Kidney glomerular epithelial cell (primary cell): Measurements from ENCODE around the gene PGAM1.
"Not testable (repeated sequence)": the region's sequence is repeated elsewhere in the genome, so short reads cannot be mapped to it uniquely, and the experiment has no call there.

Experiments
- DNase-seq: peaks from one replicate; lab custom pipeline; 2025; lab: John Stamatoyannopoulos, UW

Gene PGAM1

DNA sequence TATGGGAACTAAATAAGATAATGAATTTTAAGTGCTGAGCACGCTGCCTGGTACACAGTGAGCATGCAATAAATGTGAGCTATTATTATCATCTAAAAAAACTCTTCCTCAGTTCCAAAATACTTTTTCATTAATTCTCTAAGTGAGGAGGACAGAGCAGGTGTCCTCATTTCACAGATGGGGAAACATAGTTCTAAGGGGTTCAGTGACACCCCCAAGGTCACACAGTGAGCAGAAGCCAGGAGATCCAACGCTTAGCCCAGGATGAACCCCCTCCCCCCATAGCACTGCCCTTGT lies 18.1 kb upstream of the PGAM1 start:
- no peak for DNase-seq

DNA sequence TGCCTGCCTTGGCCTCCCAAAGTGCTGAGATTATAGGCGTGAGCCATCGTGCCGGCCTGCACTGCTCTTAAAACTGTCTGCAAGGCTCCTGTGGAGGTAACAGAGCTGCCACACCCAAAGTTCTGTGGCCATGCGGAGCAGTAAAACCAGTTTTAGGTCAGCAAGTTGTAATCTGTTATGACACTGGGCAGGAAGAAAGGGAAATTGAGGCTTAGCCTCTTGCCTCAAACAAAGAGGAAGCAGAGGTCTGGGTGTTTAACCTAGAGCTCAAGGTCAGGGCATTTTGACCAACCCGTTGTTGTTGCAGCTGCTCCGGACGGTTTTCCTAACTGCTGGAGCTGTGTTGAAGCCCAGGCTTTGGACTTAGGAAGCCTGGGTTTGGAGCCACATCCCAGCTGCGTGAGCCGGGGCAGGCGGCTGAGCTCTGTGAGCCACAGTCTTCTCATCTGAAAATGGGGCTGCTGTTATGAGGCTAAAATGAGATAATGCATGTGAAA lies 17.4 kb upstream of the PGAM1 start:
- no peak for DNase-seq

DNA sequence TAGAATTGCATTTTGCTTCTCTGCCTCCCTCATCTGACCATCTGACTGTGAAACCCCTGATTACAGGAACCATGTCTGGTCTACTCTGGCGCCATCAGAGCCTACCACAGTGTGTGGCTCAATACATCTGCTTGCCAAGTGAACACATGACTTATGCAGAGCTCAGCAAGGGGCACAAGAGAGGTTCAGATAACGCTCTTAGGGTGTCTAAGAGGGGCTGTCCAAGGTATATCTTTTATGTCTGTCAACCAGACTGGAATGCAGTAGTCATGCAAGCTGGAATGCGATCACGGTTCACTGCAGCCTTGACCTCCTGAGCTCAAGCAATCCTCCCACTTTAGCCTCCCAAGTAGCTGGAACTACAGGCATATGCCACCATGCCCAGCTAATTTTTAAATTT lies 14.6 kb upstream of the PGAM1 start:
- peak; percentile 86 for DNase-seq

DNA sequence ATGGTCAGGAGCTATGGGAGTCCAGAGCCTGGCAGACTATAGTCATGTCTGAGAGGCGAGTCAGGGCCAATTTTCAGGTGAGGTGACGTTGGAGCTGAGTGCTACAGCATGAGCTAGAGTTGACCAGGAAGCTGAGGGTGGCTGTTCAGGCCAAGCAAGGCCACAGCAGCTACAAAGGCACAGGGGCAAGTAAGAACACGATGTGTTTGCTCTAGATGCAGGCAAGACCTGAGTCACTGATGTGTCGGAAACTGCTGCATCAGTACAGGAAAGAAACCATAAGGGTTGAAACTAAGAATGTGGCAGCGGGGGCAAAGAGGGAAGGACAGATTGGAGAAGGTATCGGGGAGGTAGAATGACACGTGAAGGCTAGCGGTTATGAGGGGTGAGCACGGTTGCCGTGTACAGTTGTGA lies 13.1 kb upstream of the PGAM1 start:
- DNase-seq = peak; percentile 52

DNA sequence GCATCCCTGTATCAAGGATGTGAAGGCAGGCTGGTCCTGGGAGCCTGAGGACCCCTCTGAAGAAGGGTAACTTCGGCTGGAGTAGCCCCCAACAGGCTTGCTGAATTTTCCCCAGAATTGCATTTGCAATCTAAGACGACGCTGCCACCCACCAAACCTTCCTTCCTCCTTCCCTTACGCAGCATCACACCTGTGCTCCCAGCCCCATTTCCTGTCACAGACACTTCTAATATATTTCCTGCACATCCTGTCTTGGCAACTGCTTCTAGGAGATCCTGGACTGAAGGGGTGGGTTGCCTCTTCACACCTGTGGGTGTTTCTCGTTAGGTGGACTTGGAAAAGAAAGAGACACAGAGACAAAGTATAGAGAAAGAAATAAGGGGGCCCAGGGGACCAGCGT lies 9.4 kb upstream of the PGAM1 start:
- no peak for DNase-seq

DNA sequence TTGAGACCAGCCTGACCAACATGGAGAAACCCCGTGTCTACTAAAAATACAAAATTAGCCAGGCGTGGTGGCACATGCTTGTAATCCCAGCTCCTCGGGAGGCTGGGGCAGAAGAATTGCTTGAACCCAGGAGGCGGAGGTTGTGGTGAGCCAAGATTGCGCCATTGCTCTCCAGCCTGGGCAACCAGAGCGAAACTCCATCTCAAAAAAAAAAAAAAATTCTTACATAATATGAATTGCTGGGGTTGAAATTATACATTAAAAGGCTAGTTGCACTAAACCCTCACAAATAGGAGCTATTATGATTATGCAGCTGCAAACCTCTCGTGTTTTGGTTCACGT lies 2.3 kb upstream of the PGAM1 start:
- not testable (repeated sequence) for DNase-seq

DNA sequence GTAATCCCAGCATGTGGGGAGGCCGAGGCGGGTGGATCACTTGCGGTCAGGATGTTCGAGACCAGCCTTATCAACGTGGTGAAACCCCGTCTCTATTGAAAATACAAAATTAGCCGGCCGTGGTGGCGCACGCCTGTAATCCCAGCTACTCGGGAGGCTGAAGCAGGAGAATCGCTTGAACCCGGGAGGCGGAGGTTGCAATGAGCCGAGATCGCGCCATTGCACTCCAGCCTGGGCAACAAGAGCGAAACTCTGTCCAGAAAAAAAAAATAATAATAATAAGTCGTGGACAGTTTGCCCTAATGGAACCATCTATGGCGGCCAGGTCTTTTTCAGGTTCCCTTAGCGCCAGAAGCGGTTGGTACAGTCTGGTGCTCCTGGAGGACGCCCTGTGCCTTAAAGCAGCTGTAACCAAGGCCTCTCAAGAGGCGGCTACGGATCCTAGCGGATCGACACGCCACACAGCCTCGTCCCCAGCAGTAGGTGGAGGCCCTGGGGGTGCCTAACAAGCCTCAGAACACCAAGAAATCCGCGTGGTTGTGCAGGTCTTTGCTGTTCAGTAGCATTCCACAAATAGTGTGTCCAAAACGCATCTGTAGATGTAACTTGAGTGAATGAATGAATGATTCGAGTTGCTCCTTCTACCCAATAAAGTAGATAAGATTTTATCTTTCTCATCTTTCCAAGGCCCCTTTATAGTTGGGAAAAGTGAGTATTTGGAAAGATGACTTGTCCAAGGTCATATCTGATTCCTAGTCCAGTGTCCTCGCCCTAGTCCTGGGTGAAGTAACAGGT lies 982 bp downstream of the PGAM1 start:
- DNase-seq = no peak

DNA sequence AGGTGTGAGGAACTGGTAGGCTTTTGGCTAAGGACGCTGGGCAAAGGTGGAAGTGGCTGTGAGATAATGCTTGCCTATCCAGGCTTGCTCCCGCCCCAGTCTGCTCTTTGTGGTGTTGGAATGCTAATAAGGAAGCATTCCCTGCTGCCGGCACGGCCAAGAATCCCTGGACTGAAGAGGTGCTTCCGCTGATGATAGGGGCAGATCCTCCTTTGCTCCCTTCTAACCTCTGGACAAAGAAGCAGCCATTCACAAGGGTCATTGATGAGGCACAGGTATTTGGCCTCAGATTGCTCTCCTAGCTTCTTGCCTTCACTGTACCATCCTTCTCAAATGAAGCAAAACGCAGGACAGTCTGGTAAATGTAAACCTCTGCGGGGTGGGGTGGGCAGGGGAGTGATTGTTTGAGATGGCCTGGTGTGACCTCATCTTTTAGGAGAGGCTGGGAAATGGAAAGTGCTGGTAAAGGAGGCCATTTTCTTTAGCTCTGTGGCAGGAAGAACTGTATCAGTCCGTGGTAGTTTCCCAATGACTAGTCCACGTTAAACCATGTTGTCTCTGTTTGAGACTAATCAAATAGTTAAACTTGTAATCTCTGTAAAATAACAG lies 1.7 kb downstream of the PGAM1 start:
- peak; percentile 69 for DNase-seq

DNA sequence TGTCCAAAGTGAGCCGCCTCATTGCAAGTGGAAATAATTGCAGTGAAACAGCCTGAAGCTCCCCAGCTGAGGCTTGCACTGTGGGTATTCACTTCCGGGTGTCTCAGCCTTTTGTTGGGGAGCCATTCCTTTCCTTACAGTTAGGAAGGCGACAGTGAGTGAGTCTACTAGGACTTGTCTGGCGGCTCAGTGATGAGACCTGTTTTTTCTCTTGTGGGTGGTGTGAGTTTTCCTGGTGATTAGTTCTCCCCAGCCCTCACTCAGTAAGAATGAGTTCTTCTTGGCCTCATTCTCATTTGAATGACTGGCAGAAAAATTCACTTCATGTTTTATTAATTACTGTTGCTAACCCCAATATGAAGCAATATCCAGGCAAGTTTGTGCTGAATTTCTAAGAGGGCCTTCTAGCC lies 2.6 kb downstream of the PGAM1 start:
- no peak for DNase-seq

DNA sequence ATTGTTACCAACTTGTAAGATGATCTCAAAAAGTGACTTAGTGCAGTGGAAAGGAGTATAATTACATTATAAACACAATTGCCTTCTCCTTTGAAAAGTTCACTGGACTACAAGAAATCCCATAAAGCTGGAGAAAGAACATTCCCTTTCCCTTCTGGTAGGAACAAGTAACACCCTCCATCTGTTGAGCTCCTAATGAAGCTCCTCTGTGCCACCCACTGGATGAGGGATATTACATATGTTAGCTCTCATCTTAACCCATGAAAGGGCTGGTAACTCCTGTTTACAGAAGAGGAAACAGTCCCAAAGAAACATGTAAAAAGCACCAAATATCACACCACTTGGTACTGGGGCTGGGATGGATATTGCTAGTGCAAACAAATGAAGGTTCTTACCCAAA lies 8.1 kb downstream of the PGAM1 start:
- no peak for DNase-seq

DNA sequence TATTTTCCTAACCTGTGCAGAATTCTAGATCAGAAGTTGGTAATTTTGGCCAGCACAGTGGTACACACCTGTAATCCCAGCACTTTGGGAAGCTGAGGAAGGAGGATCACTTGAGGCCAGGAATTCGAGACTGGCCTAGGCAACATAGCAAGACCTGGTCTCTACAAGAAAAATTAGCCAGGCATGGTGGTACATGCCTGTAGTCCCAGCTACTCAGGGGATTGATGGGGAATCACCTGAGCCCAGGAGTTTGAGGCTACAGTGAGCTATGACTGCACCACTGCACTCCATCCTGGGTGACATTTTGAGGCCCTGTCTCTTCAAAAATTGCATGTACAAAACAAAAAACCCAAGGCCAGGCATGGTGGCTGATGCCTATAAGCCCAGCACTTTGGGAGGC lies 8.6 kb downstream of the PGAM1 start:
- no peak for DNase-seq

DNA sequence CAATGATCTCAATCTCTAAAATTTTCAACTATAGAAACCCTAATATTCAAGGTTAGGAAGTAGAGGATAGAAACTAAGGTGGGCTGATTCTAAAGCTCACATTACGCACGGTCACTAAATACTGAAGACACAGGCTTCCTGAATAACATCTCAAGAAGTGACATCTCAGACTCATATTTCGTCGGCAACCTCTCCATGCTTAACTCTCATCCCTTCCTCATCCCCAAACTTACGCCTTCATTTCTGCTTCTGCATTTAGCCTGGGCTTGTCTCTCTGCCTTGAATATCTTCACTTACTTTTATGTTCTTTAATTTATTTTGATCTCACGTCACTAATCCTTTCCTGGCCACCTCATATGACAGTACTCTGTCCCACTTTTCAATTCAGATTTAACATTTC lies 9.2 kb downstream of the PGAM1 start:
- DNase-seq = no peak

DNA sequence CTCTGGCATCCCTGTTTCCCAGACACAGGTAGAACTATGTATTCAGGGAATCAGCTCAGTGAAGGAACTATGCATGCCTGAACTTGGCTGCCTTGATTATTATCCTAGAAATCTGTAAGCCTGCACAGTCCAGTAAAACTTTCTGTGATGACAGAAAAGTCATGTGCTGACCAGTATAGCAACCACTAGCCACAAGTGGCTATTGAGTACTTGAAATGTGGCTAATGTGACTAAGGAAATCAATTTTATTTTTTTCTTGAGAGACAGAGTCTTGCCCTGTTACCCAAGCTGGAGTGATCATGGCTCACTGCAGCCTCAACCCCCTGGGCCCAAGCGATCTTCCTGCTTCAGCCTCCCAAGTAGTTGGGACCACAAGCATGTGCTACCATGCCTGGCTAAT lies 16.3 kb downstream of the PGAM1 start:
- DNase-seq = no peak

DNA sequence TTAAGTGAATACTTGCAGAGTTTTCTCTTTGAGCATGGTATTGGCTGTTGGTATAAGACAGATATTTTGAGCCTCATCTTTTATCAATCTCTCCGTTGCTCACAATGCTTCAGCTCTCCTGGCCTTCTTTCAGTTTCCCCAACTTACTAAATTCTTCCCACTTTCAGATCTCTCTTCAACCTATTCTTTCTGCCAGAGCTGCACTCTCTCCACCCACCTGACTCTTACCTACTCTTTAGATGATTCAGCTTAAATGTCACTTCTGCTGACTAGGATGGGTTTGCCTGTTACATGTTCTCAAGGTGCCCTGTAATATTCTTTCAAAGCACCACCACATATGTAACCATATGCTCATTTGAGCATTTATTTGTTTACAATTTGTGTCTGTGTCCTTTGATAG lies 18.2 kb downstream of the PGAM1 start:
- no peak for DNase-seq

DNA sequence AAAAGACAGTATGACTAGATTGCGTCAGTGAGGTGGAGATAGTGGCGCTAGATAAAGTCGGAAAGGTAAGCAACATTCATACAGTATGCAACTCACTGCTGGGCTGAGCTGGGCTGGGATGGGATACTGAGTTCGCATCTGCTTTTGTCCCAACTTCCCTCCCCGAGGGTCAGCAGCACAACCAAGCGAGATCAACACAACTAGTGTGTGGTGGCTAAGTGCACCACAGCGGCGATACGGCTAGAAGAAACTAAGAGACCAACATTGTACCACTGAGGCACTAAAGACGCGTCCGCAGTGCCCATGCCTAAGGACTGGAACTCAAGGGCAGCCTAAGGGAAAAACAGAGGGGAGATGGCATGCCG lies 19.3 kb downstream of the PGAM1 start:
- DNase-seq = no peak

DNA sequence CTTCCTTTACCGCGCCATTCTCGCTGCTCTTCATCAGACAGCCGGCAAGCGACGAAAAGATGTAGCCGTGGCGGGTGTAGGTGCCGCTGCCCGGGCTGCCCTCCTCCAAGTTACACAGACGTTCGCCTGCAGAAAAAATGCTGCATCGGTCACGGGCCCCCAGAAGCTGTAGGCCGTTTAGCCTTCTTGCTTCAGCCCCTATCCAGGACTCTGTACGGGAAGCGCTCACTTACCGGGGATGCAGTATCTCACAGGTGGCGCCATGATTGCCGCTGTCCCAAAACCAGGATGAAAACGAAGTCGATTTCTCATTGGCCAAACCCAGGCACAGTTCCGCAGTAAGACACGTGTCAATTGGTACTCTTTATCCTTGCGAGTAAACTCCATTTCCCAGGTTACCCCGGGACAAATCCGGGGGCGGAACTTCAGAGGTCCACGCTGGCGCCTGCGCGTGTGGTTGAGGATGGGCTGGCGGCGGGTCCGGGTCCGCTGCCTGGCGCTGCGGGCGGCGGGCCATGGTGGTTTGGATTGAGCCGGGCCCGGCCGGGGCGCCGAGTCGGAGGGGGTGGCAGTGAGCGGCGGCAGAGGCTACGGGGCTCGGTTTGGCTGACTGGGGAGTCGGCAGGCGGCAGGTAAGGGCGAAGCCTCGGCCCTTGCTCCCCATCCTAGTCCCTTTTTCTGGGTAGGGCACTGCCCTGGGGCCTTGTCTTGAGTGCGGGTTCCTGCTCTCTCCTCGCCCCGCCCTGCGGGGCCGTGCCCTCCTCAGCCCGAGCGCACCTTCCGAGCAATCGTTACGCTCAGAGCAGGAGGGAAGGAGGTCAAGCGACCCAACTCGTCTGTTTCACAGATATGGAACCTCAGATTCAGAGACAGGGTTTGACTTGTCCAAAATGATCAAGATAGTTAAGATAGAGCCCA lies 20.0 kb downstream of the PGAM1 start, which contains the start of the genes EXOSC1 and ZDHHC16:
Gene EXOSC1, minus strand, starts transcription at position 285 of the 918 bp plus-strand sequence. Its CDS starts 21 bp downstream, at position 264.
Gene ZDHHC16, plus strand, starts transcription at position 454 of the 918 bp plus-strand sequence. CDS start 5,501 bp downstream, outside the sequence.
- DNase-seq = peak; percentile 96

DNA sequence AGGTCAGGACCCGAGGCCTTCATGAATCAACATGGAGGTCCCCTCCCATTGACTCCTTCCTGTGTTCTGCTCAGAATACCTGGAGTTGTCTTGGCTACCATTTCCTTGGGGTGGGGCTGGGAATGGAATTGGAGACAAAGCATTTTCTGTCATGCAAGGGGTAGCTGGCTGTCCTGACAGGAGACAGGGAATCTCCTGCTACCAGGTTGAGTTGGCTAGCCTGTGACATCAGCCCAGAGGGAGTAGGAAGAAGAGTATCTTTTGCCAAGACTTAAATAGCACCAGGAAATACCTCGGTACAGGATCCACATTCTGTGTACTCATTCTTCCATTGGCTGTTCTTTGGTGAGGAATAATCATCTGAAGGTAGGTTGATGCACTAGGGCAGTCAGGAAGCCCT lies 24.8 kb downstream of the PGAM1 start:
- no peak for DNase-seq

DNA sequence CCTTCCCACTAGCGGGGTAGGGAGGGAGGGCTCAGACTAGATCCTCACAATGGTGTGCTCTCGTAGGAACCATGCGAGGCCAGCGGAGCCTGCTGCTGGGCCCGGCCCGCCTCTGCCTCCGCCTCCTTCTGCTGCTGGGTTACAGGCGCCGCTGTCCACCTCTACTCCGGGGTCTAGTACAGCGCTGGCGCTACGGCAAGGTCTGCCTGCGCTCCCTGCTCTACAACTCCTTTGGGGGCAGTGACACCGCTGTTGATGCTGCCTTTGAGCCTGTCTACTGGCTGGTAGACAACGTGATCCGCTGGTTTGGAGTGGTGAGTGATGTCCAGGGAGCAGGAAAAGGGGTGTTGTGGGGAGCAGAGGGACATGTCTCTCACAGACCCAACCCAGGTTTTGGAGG lies 25.6 kb downstream of the PGAM1 start:
- DNase-seq = no peak

DNA sequence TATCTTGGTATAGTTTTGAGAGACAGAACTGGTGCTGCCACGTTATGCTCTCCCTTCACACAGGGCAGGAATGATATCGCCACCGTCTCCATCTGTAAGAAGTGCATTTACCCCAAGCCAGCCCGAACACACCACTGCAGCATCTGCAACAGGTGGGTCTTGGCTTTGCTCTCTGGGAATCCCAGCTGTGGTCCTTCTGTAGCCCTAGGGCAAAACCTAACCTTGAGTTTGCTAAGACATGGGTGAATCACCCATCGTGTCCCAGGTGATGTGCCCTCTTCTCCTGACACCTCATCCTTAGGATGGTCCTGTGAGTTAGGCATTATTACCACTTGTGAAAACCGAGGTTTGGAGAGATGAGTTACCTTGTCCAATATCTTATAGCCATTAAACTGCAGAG lies 26.4 kb downstream of the PGAM1 start:
- no peak for DNase-seq

DNA sequence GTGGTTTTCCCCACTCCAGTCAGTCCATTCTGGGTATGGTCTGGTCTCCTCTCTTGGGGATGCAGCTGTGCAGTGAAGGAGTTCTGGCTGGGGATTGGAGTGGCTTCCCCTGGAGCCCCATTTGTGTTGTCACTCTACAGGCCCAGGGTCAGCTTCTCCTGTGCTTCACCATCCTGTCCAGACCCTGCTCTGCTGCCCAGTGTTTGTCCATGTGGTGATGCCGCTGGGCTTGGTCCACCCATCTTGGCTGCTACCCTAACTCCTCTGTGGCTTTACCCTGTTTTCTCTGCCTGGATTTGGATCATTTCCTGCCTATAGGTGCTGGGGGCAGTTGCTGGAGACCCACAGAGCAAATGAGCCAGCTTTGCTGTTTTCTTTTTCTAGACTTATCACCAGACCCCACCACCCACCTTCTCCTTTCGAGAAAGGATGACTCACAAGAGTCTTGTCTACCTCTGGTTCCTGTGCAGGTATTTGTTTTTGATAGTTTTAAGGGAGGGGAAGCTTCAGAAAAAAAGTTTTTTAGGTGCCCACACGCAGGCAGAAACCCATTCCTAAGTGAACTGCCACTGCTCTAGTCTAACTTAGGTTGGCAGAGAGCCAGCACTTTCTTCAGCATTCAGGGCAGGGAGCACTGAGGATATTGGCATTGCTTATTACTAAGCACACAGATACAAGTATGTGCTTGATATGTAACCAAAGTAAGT lies 28.5 kb downstream of the PGAM1 start:
- no peak for DNase-seq

DNA sequence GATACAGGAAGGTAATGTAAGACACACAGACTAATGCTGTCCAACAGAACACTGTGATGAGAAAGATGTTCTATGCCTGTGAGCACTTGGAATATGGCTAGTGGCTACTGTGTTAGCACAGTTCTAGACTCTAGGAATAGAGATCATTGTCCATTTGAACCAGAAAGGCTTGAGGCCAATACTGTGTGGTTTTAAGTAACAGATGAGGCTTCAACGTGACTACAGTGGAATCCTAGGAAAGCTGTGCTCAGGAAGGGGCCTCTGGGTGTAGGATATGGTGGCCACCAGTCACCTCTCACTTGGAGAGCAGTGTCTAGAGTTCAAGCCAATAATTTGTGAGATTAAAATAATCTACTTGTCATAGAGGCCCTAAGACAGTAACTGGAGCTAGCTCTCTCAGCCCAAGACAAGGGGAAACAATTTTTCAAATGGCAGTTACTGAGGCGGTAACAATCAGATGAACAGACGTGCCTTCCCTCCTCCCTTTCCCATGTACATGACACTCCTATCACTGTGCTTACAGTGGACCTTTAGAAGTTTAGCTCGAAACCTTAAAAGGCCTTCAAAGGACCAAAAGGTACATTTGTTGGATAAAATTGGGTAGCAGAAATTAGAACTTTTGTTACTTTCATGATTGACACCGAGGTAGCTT lies 30.2 kb downstream of the PGAM1 start:
- no peak for DNase-seq

DNA sequence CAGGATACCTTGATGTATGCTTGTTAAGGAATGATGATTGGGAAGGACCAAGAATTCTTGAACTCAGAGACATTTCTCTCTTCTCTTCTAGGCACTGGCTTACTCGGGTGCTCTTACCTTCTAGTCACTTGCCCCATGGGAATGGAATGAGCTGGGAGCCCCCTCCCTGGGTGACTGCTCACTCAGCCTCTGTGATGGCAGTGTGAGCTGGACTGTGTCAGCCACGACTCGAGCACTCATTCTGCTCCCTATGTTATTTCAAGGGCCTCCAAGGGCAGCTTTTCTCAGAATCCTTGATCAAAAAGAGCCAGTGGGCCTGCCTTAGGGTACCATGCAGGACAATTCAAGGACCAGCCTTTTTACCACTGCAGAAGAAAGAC lies 30.7 kb downstream of the PGAM1 start:
- no peak for DNase-seq
